OCI-LY7 (cell line): ENCODE data around the gene ABCB11. TPM values are rescaled to one million over a fixed set of nuclear protein-coding genes. Genes with fewer than 3 reads are reported as not detected.

ENCODE experiments used
- BruUV-seq: library from RNA; stranded (reverse); fragments of 400-500 nt; replicated peaks from 2 replicates; lab custom pipeline; 2021; lab: Mats Ljungman, UMichigan
- CTCF ChIA-PET: fragments of 300-600 bp; sonication (Branson Sonifier 250); formaldehyde crosslinking; loops from one replicate; lab custom pipeline; 2022; ENCODE audit warnings: antibody characterized with exemption; ENCODE audit not compliant: unreplicated experiment; lab: Charles Lee
- POLR2A ChIA-PET: fragments of 300-600 bp; sonication (Branson Sonifier 250); formaldehyde crosslinking; loops from one replicate; lab custom pipeline; 2022; ENCODE audit warnings: antibody characterized with exemption; lab: Charles Lee
- DNase-seq: peaks from one replicate; pipeline ENCODE4 v3.0.0-alpha.2; 2015; ENCODE audit warnings: low spot score
- H2AFZ ChIP-seq: fragments of 200-600 bp; sonication (generic), shearing (Covaris generic); 2 replicates; pipeline ENCODE4 v1.6.1; 2014; ENCODE audit warnings: mild to moderate bottlenecking, antibody characterized with exemption, low read length, moderate library complexity
- H3K27ac ChIP-seq: fragments of 200-600 bp; sonication (generic); 2 replicates; pipeline ENCODE4 v1.5.1; 2014; ENCODE audit warnings: mixed run types, low read depth, mild to moderate bottlenecking, moderate library complexity, low read length, inconsistent platforms; ENCODE audit not compliant: poor library complexity, severe bottlenecking
- H3K36me3 ChIP-seq: fragments of 200-600 bp; sonication (generic); 2 replicates; pipeline ENCODE4 v1.6.1; 2014; ENCODE audit warnings: mild to moderate bottlenecking, antibody characterized with exemption, low read length, moderate library complexity, mixed read lengths; ENCODE audit not compliant: insufficient read depth
- H3K4me1 ChIP-seq: fragments of 200-600 bp; sonication (generic); 2 replicates; pipeline ENCODE4 v1.5.1; 2014; ENCODE audit warnings: mild to moderate bottlenecking, low read length; ENCODE audit not compliant: insufficient read depth, poor library complexity, severe bottlenecking
- H3K4me2 ChIP-seq: fragments of 200-600 bp; sonication (generic); 2 replicates; pipeline ENCODE4 v1.6.1; 2014; ENCODE audit warnings: mild to moderate bottlenecking, low read length
- H3K4me3 ChIP-seq: fragments of 200-600 bp; sonication (generic); 2 replicates; pipeline ENCODE4 v1.5.1; 2014; ENCODE audit warnings: mild to moderate bottlenecking, low read depth, low read length; ENCODE audit not compliant: poor library complexity, severe bottlenecking
- H3K79me2 ChIP-seq: fragments of 200-600 bp; sonication (generic); 2 replicates; pipeline ENCODE4 v1.6.1; 2016; ENCODE audit warnings: low read depth, mild to moderate bottlenecking, low read length, moderate library complexity, mixed read lengths; ENCODE audit not compliant: insufficient read depth
- H3K9me2 ChIP-seq: fragments of 200-600 bp; sonication (generic); 2 replicates; pipeline ENCODE4 v1.6.1; 2016; ENCODE audit warnings: mild to moderate bottlenecking, low read length, mixed read lengths; ENCODE audit not compliant: insufficient read depth
- H3K9me3 ChIP-seq: fragments of 200-600 bp; sonication (generic); 2 replicates; pipeline ENCODE4 v1.6.1; 2014; ENCODE audit warnings: mild to moderate bottlenecking, mixed run types, low read length, mixed read lengths
- H4K20me1 ChIP-seq: fragments of 200-600 bp; sonication (generic); 2 replicates; pipeline ENCODE4 v1.6.1; 2014; ENCODE audit warnings: mild to moderate bottlenecking, antibody characterized with exemption, low read length, moderate library complexity, mixed read lengths; ENCODE audit not compliant: insufficient read depth
- EZH2phosphoT487 ChIP-seq: fragments of 200-600 bp; sonication (generic); IDR thresholded peaks from 2 replicates; pipeline ENCODE4 v1.6.1; 2018; ENCODE audit warnings: low read depth, borderline replicate concordance, mild to moderate bottlenecking, mixed run types, antibody characterized with exemption, low read length, moderate library complexity, mixed read lengths
- intact Hi-C: fragments of 100-400 bp; cut with micrococcal nuclease; formaldehyde crosslinking; loops from one replicate; pipeline ENCODE4 v1.10.0; 2022; ENCODE audit not compliant: unreplicated experiment
- total RNA-seq, 2 experiments: library from RNA; depleted of rRNA in 1 of 2; stranded (reverse); fragments of >200 nt in 1 of 2; shearing (Covaris generic) in 1 of 2; gene quantifications; 2 replicates each; pipeline ENCODE4 v1.2.3, GENCODE V29; 2014 to 2022
- TF ChIP-seq, protein P1 (sequence below): fragments of 200-600 bp; sonication (generic); conservative IDR thresholded peaks from 2 replicates; pipeline ENCODE4 v1.5.1; 2014; ENCODE audit warnings: mild to moderate bottlenecking, antibody characterized with exemption, low read length, moderate library complexity, mixed read lengths

Gene ABCB11
- total RNA-seq, 2 experiments from 2014 or later, result 0.04 TPM; not detected in 1

- H3K9me3 ChIP-seq, result 0 out of 2 replicates have a peak, but pooled peaks cover 7% of the 10 kb centered on the region
- intact Hi-C loops, result no loop called here
- CTCF ChIA-PET, result no interaction called here
- TF ChIP-seq, protein P1, sequence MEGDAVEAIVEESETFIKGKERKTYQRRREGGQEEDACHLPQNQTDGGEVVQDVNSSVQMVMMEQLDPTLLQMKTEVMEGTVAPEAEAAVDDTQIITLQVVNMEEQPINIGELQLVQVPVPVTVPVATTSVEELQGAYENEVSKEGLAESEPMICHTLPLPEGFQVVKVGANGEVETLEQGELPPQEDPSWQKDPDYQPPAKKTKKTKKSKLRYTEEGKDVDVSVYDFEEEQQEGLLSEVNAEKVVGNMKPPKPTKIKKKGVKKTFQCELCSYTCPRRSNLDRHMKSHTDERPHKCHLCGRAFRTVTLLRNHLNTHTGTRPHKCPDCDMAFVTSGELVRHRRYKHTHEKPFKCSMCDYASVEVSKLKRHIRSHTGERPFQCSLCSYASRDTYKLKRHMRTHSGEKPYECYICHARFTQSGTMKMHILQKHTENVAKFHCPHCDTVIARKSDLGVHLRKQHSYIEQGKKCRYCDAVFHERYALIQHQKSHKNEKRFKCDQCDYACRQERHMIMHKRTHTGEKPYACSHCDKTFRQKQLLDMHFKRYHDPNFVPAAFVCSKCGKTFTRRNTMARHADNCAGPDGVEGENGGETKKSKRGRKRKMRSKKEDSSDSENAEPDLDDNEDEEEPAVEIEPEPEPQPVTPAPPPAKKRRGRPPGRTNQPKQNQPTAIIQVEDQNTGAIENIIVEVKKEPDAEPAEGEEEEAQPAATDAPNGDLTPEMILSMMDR, result no peak
- TF ChIP-seq EZH2phosphoT487, result no peak
- POLR2A ChIA-PET, result interaction anchor here (0.7 kb wide), 1 partner anchor 10 kb away, joined by 5 read pairs; no protein-coding TSS in a partner anchor
- H4K20me1 ChIP-seq, result no peaks in the 10 kb centered on the region
- no peaks in the 10 kb centered on the region for H3K9me2 ChIP-seq
- H3K4me2 ChIP-seq, result no peak overlapping the region
- BruUV-seq, result no TSS peak
- H3K27ac ChIP-seq, result no peak overlapping the region
- H3K4me3 ChIP-seq, result no peak overlapping the region
- no peaks in the 10 kb centered on the region for H3K79me2 ChIP-seq
- H3K36me3 ChIP-seq, result no peaks in the 10 kb centered on the region
- no peak for DNase-seq
- H2AFZ ChIP-seq, result no peak overlapping the region
- H3K4me1 ChIP-seq, result no peaks in the 10 kb centered on the region
Observed at GRCh38 chr2:169038338-169038757, 7.2 kb upstream of the ABCB11 start.

DNA sequence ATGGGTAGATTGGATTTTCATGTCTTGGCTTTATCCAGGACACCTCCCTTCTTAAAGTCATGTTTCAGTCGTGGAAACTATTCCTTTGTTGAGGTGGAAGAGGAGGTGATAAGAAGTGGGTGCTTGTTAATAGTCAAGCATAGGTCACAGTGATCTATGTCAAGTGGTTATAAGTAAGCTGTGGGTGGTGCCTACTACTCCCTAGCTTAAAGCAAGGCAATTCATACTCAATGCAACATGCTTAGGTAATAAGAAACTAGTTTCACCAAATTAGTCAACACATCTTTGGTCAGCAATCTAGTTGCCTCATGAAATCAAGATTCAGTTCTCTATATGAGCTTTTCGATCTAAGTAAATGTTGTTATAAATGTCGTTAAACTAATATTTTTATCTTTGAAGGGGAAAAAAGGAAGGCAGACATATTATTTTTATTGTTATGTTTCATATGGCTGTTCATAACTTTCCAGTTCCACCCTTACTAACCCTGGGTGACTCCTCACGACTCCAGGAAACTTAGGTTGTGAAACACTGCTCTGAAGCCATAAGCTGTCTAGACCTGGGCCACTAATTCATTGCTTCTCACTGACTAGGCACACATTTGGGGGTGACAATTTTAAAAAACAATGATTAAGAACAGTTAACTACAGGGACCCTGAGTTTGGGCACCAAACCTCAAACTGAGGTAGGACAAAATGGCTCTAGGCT is 5.8 kb upstream of the ABCB11 start:
- Histone ChIP-seq H3K36me3 (no peaks in the 10 kb centered on the region), H3K4me3 (no peak overlapping the region), H3K79me2 (no peaks in the 10 kb centered on the region), H3K4me2 (no peak overlapping the region), H3K9me2 (no peaks in the 10 kb centered on the region), H3K4me1 (no peaks in the 10 kb centered on the region), H2AFZ (no peak overlapping the region), H3K27ac (no peak overlapping the region), H3K9me3 (no peaks in the 10 kb centered on the region), H4K20me1 (no peaks in the 10 kb centered on the region)
- no peak for TF ChIP-seq EZH2phosphoT487
- TF ChIP-seq, protein P1, result no peak
- intact Hi-C loops, result no loop called here
- no peak for DNase-seq
- no TSS peak for BruUV-seq
- ChIA-PET CTCF (no interaction called here), POLR2A (no interaction called here)

DNA sequence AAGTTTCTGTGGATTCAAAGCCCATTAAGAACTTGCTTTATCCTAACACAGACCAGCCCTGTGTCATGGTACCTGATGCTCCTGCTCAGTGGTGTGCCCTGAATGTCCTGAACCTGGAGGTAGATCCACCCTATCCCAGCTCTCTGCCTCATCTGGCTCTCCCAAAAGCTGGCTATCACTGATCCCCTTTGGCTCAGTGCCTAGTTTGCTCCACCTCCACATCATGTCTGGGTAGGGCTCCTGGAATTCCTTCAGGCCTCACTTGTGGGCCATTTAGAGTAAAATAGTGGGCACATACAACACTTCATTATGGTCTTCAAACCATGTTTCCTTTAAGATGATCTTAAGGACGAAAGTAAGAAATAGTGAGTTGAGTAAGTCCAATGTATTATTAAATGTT is 4.8 kb upstream of the ABCB11 start:
- POLR2A ChIA-PET, result interaction anchor here (0.7 kb wide), 1 partner anchor 9 kb away, joined by 3 read pairs; no protein-coding TSS in a partner anchor
- DNase-seq, result no peak
- Histone ChIP-seq H3K9me2 (no peaks in the 10 kb centered on the region), H3K27ac (no peak overlapping the region), H3K79me2 (no peaks in the 10 kb centered on the region), H3K4me2 (no peak overlapping the region), H3K4me1 (no peaks in the 10 kb centered on the region), H3K36me3 (no peaks in the 10 kb centered on the region), H3K9me3 (no peaks in the 10 kb centered on the region), H2AFZ (no peak overlapping the region), H4K20me1 (no peaks in the 10 kb centered on the region), H3K4me3 (no peak overlapping the region)
- BruUV-seq, result no TSS peak
- CTCF ChIA-PET, result no interaction called here
- intact Hi-C loops, result no loop called here
- TF ChIP-seq EZH2phosphoT487, result no peak
